IMR-90 (cell line): ENCODE measurements around the gene EPAS1. TPM values are rescaled to one million over a fixed set of nuclear protein-coding genes. Genes with fewer than 3 reads are reported as not detected.

Experiments used
- ATAC-seq: fragments of 200-7000 bp; cut with Tn5 transposase; 2 replicates; pipeline ENCODE4 v1.9.1; 2020; ENCODE audit warnings: low read depth, mild to moderate bottlenecking, moderate library complexity
- BruUV-seq: library from RNA; stranded (reverse); fragments of 400-500 nt; replicated peaks from 2 replicates; lab custom pipeline; 2021; lab: Mats Ljungman, UMichigan
- CTCF ChIA-PET: fragments of 300-600 bp; formaldehyde crosslinking; extraction: SDS; loops from one replicate; lab custom pipeline; 2021; ENCODE audit warnings: antibody characterized with exemption; lab: Yijun Ruan, JAX
- POLR2A ChIA-PET: fragments of 300-600 bp; sonication (Branson Sonifier 250); formaldehyde crosslinking; loops from one replicate; lab custom pipeline; 2022; ENCODE audit warnings: antibody characterized with exemption; ENCODE audit not compliant: unreplicated experiment; lab: Charles Lee
- DNase-seq: peaks from one replicate; pipeline ENCODE4 v3.0.0; 2013
- H2AFZ ChIP-seq: replicated peaks from 2 replicates; pipeline ENCODE3; 2013; ENCODE audit warnings: low read length, mild to moderate bottlenecking; ENCODE audit not compliant: poor library complexity
- H2AK5ac ChIP-seq: 2 replicates; pipeline ENCODE4 v1.6.1; 2013; ENCODE audit warnings: low read depth, low read length, inconsistent platforms
- H2AK9ac ChIP-seq: replicated peaks from 2 replicates; pipeline ENCODE3; 2013; ENCODE audit warnings: mild to moderate bottlenecking, low read depth, low read length, moderate library complexity; ENCODE audit not compliant: poor library complexity
- H2BK120ac ChIP-seq: 2 replicates; pipeline ENCODE4 v1.6.1; 2013; ENCODE audit warnings: low read depth, low read length, inconsistent platforms
- H2BK15ac ChIP-seq: 3 replicates; pipeline ENCODE4 v1.6.1; 2013; ENCODE audit warnings: low read depth, low read length, inconsistent platforms
- H2BK20ac ChIP-seq: 2 replicates; pipeline ENCODE4 v1.6.1; 2013; ENCODE audit warnings: low read depth, mild to moderate bottlenecking, inconsistent platforms, low read length, moderate library complexity
- H2BK5ac ChIP-seq: 2 replicates; pipeline ENCODE4 v1.6.1; 2013; ENCODE audit warnings: mild to moderate bottlenecking, low read depth, low read length, inconsistent platforms; ENCODE audit not compliant: poor library complexity, severe bottlenecking
- H3K14ac ChIP-seq: replicated peaks from 2 replicates; pipeline ENCODE4 v1.6.1; 2013; ENCODE audit warnings: low read depth, low read length, inconsistent platforms
- H3K18ac ChIP-seq: 2 replicates; pipeline ENCODE4 v1.6.1; 2013; ENCODE audit warnings: low read depth, low read length, control low read depth
- H3K23ac ChIP-seq: 2 replicates; pipeline ENCODE4 v1.6.1; 2013; ENCODE audit warnings: low read depth, low read length, inconsistent platforms
- H3K27ac ChIP-seq: 2 replicates; pipeline ENCODE4 v1.5.1; 2013; ENCODE audit warnings: mild to moderate bottlenecking, control low read depth, low read length; ENCODE audit not compliant: insufficient read depth
- H3K27me3 ChIP-seq: 2 replicates; pipeline ENCODE4 v1.6.1; 2013; ENCODE audit warnings: low read length; ENCODE audit not compliant: control insufficient read depth, insufficient read depth
- H3K36me3 ChIP-seq: 2 replicates; pipeline ENCODE4 v1.6.1; 2013; ENCODE audit warnings: low read length, mixed read lengths; ENCODE audit not compliant: control insufficient read depth, insufficient read depth
- H3K4ac ChIP-seq: 2 replicates; pipeline ENCODE4 v1.6.1; 2013; ENCODE audit warnings: low read depth, low read length, inconsistent platforms
- H3K4me1 ChIP-seq: 2 replicates; pipeline ENCODE4 v1.6.1; 2013; ENCODE audit warnings: low read length, mixed read lengths; ENCODE audit not compliant: control insufficient read depth, insufficient read depth
- H3K4me2 ChIP-seq: 2 replicates; pipeline ENCODE4 v1.6.1; 2013; ENCODE audit warnings: low read depth, mild to moderate bottlenecking, control low read depth, low read length, moderate library complexity
- H3K4me3 ChIP-seq: 2 replicates; pipeline ENCODE4 v1.5.1; 2013; ENCODE audit warnings: low read depth, mild to moderate bottlenecking, control low read depth, low read length, moderate library complexity; ENCODE audit not compliant: insufficient read depth
- H3K56ac ChIP-seq: 2 replicates; pipeline ENCODE4 v1.6.1; 2013; ENCODE audit warnings: low read length, inconsistent platforms; ENCODE audit not compliant: insufficient read depth; ENCODE audit errors: extremely low read depth
- H3K79me1 ChIP-seq, 2 experiments: 2 replicates each; pipeline ENCODE4 v1.6.1; 2013; ENCODE audit warnings: low read length in 2 of 2, inconsistent platforms in 1 of 2, low read depth in 1 of 2
- H3K9ac ChIP-seq: 2 replicates; pipeline ENCODE4 v1.6.1; 2013; ENCODE audit warnings: low read depth, low read length, control low read depth
- H3K9me1 ChIP-seq: 2 replicates; pipeline ENCODE4 v1.6.1; 2013; ENCODE audit warnings: low read length, inconsistent platforms; ENCODE audit not compliant: insufficient read depth
- H3K9me3 ChIP-seq: 2 replicates; pipeline ENCODE4 v1.6.1; 2013; ENCODE audit warnings: low read length; ENCODE audit not compliant: control insufficient read depth, insufficient read depth
- H4K20me1 ChIP-seq: 2 replicates; pipeline ENCODE4 v1.6.1; 2013; ENCODE audit warnings: low read length, inconsistent platforms; ENCODE audit not compliant: insufficient read depth
- H4K5ac ChIP-seq: 2 replicates; pipeline ENCODE4 v1.6.1; 2013; ENCODE audit warnings: mild to moderate bottlenecking, low read depth, low read length, control low read depth
- H4K8ac ChIP-seq, 2 experiments: 2 replicates each; pipeline ENCODE4 v1.6.1; 2013; ENCODE audit warnings: low read depth in 2 of 2, low read length in 2 of 2, control low read depth in 1 of 2, inconsistent platforms in 1 of 2
- H4K91ac ChIP-seq: 2 replicates; pipeline ENCODE4 v1.6.1; 2013; ENCODE audit warnings: low read depth, low read length, inconsistent platforms; ENCODE audit not compliant: insufficient read depth
- BHLHE40 ChIP-seq: fragments of 150-350 bp; IDR thresholded peaks from 2 replicates; pipeline ENCODE4 v1.6.1; 2016; ENCODE audit warnings: mild to moderate bottlenecking, low read depth, low read length
- CEBPB ChIP-seq: IDR thresholded peaks from 2 replicates; pipeline ENCODE4 v1.6.1; 2012; ENCODE audit warnings: low read depth, low read length, improper control_type of control experiment
- CHD1 ChIP-seq: IDR thresholded peaks from 2 replicates; pipeline ENCODE4 v1.6.1; 2012; ENCODE audit warnings: low read depth, low read length, improper control_type of control experiment
- CTCF ChIP-seq: conservative IDR thresholded peaks from 2 replicates; pipeline ENCODE4 v1.5.1; 2012; ENCODE audit warnings: mild to moderate bottlenecking, low read depth, low read length, improper control_type of control experiment
- ELK1 ChIP-seq: fragments of 150-350 bp; IDR thresholded peaks from 2 replicates; pipeline ENCODE4 v1.6.1; 2016; ENCODE audit warnings: low read depth, mild to moderate bottlenecking, low read length, moderate library complexity, borderline replicate concordance
- FOS ChIP-seq: fragments of 150-350 bp; IDR thresholded peaks from 2 replicates; pipeline ENCODE4 v1.6.1; 2016; ENCODE audit warnings: low read depth, low read length
- MAFK ChIP-seq: IDR thresholded peaks from 2 replicates; pipeline ENCODE4 v1.6.1; 2012; ENCODE audit warnings: low read depth, low read length, improper control_type of control experiment
- MAZ ChIP-seq: IDR thresholded peaks from 2 replicates; pipeline ENCODE4 v1.6.1; 2012; ENCODE audit warnings: low read depth, mild to moderate bottlenecking, low read length, improper control_type of control experiment, moderate library complexity, borderline replicate concordance
- MXI1 ChIP-seq: IDR thresholded peaks from 2 replicates; pipeline ENCODE4 v1.6.1; 2012; ENCODE audit warnings: low read depth, mild to moderate bottlenecking, low read length, moderate library complexity, borderline replicate concordance
- NFE2L2 ChIP-seq: fragments of 150-350 bp; IDR thresholded peaks from 2 replicates; pipeline ENCODE4 v1.6.1; 2016; ENCODE audit warnings: low read depth, mild to moderate bottlenecking, low read length
- POLR2A ChIP-seq: IDR thresholded peaks from 2 replicates; pipeline ENCODE4 v1.6.1; 2012; ENCODE audit warnings: mild to moderate bottlenecking, low read depth, low read length
- RAD21 ChIP-seq: IDR thresholded peaks from 2 replicates; pipeline ENCODE4 v1.6.1; 2012; ENCODE audit warnings: low read length, improper control_type of control experiment
- RCOR1 ChIP-seq: IDR thresholded peaks from 2 replicates; pipeline ENCODE4 v1.6.1; 2012; ENCODE audit warnings: mild to moderate bottlenecking, low read length, improper control_type of control experiment; ENCODE audit not compliant: insufficient replicate concordance
- RFX5 ChIP-seq: IDR thresholded peaks from 2 replicates; pipeline ENCODE4 v1.8.0; 2012; ENCODE audit warnings: low read depth, mild to moderate bottlenecking, low read length, moderate library complexity
- SMC3 ChIP-seq: fragments of 150-350 bp; IDR thresholded peaks from 2 replicates; pipeline ENCODE4 v1.6.1; 2016; ENCODE audit warnings: low read depth, mild to moderate bottlenecking, antibody characterized with exemption, low read length, moderate library complexity
- USF2 ChIP-seq: fragments of 150-350 bp; IDR thresholded peaks from 2 replicates; pipeline ENCODE4 v1.6.1; 2017; ENCODE audit warnings: mild to moderate bottlenecking, antibody characterized with exemption, low read length, low read depth
- WGBS, 2 experiments: methylation state at CpG; one replicate each; pipeline versions ENCODE4 v1.1.5 to v1.1.7; 2013; ENCODE audit warnings: missing lambda C conversion rate in 2 of 2; ENCODE audit not compliant: insufficient read length in 1 of 2; ENCODE audit errors: extremely low coverage in 2 of 2; 5-methylcytosine and 5-hydroxymethylcytosine counted together
- dilution Hi-C: fragments of 300-500 bp; cut with HindIII; formaldehyde crosslinking; loops from one replicate; pipeline ENCODE4 v1.14.3; 2018; ENCODE audit warnings: low sequenced_read_pairs; ENCODE audit not compliant: unreplicated experiment
- in situ Hi-C: fragments of 300-500 bp; cut with MboI; formaldehyde crosslinking; loops from 3 replicates; pipeline ENCODE4 v1.14.3; 2019; ENCODE audit warnings: low sequenced_read_pairs, inconsistent platforms, mixed read lengths
- intact Hi-C: fragments of 100-400 bp; cut with micrococcal nuclease; formaldehyde crosslinking; loops from 2 replicates; pipeline ENCODE4 v1.10.0; 2022
- polyA plus RNA-seq, 3 experiments: library from polyadenylated mRNA; depleted of rRNA; stranded (reverse); fragments of >200 nt; gene quantifications; 2 replicates each; pipeline ENCODE4 v1.2.3, GENCODE V29; 2012; ENCODE audit warnings: low replicate concordance in 1 of 3
- total RNA-seq: library from RNA; depleted of rRNA; stranded (reverse); fragments of >200 nt; gene quantifications from 2 replicates; pipeline ENCODE4 v1.2.3, GENCODE V29; 2012

The EPAS1 gene
- total and polyA plus RNA-seq, 2 of the 4 experiments (the other 2 are of a cell fraction): 40.7 to 120 TPM

GRCh38 chr2:46388881-46389280 lies 91.7 kb downstream of the EPAS1 start:
- no peak overlapping the region for H2BK15ac ChIP-seq
- CTCF ChIA-PET: no interaction called here
- TF ChIP-seq POLR2A (no peak), FOS (no peak), CHD1 (no peak), RFX5 (no peak), ELK1 (no peak), CTCF (no peak), MAFK (no peak), CEBPB (no peak), MXI1 (no peak), RAD21 (no peak), SMC3 (no peak), RCOR1 (no peak), USF2 (no peak), NFE2L2 (no peak), BHLHE40 (no peak), MAZ (no peak)
- H3K4me1 ChIP-seq: peaks cover 6% of the 10 kb centered on the region
- no peaks in the 10 kb centered on the region for H3K27me3 ChIP-seq
- no peak overlapping the region for H4K91ac ChIP-seq
- DNase-seq (no peak), ATAC-seq (no peak)
- no peak overlapping the region for H3K23ac ChIP-seq
- POLR2A ChIA-PET: no interaction called here
- H3K9me1 ChIP-seq: peaks cover 14% of the 10 kb centered on the region; the same call in 1 of the 2 replicates
- dilution Hi-C loops: no loop called here
- H2BK20ac ChIP-seq: no peak overlapping the region
- no peak overlapping the region for H2AFZ ChIP-seq
- H2BK120ac ChIP-seq: no peak overlapping the region
- H3K18ac ChIP-seq: no peak overlapping the region
- H2AK9ac ChIP-seq: no peak overlapping the region
- no peak overlapping the region for H3K4me2 ChIP-seq
- 67% methylated on average over 3 of the region's 5 CpGs; no CpG with 5 or more reads in 1 of the 2 experiments for WGBS, 2 experiments
- no peaks in the 10 kb centered on the region for H3K9me3 ChIP-seq
- H3K4me3 ChIP-seq: no peak overlapping the region
- H3K56ac ChIP-seq: no peak overlapping the region
- no peak overlapping the region for H3K9ac ChIP-seq
- H2AK5ac ChIP-seq: no peak overlapping the region
- H3K4ac ChIP-seq: no peak overlapping the region
- H3K14ac ChIP-seq: no peak overlapping the region
- in situ Hi-C loops: no loop called here
- H3K27ac ChIP-seq: no peak overlapping the region
- no peak overlapping the region for H2BK5ac ChIP-seq
- intact Hi-C loops: loop anchor here (2.0 kb wide), 1 partner anchor 72 kb away; no protein-coding TSS in a partner anchor
- no peaks in the 10 kb centered on the region for H4K20me1 ChIP-seq
- peaks cover 43% of the 10 kb centered on the region for H3K36me3 ChIP-seq
- no peak overlapping the region for H4K8ac ChIP-seq
- peaks cover 0 to 3% of the 10 kb centered on the region in 2 experiments; a peak in 2 of 4 replicates for H3K79me1 ChIP-seq
- no TSS peak for BruUV-seq
- H4K5ac ChIP-seq: no peak overlapping the region
